Measurements from ENCODE around the gene ATG5.
"Not testable (repeated sequence)": the region's sequence is repeated elsewhere in the genome, so short reads cannot be mapped to it uniquely, and the experiment has no call there.

Gene ATG5

GRCh38 chr6:106257195-106257594 is 68.4 kb downstream of the ATG5 start:
- DNase-seq (ENCODE audit: low read depth in 2 of 2), result no peak

GRCh38 chr6:106256201-106256968 is 69.2 kb downstream of the ATG5 start:
- DNase-seq (ENCODE audit: low read depth in 2 of 2), result no peak

- DNase-seq (ENCODE audit: low read depth in 2 of 2), result no peak
These were observed 70.3 kb downstream of the ATG5 start for GRCh38 chr6:106255306-106255705.

GRCh38 chr6:106254636-106255035 is 70.9 kb downstream of the ATG5 start:
- DNase-seq (ENCODE audit: low read depth in 2 of 2), result no peak

- no peak for DNase-seq (ENCODE audit: low read depth in 2 of 2)
These were observed 71.8 kb downstream of the ATG5 start for GRCh38 chr6:106253731-106254130.

GRCh38 chr6:106253172-106253571 is 72.4 kb downstream of the ATG5 start:
- no peak for DNase-seq (ENCODE audit: low read depth in 2 of 2)

GRCh38 chr6:106252687-106253086 is 72.9 kb downstream of the ATG5 start:
- DNase-seq (ENCODE audit: low read depth in 2 of 2), result no peak

GRCh38 chr6:106251531-106252255 is 73.9 kb downstream of the ATG5 start:
- not testable (repeated sequence) for DNase-seq (ENCODE audit: low read depth in 2 of 2)

GRCh38 chr6:106250953-106251352 is 74.6 kb downstream of the ATG5 start:
- DNase-seq (ENCODE audit: low read depth in 2 of 2), result no peak

- DNase-seq (ENCODE audit: low read depth in 2 of 2), result no peak
These were observed 75.9 kb downstream of the ATG5 start for GRCh38 chr6:106249658-106250057.

GRCh38 chr6:106247733-106248132 is 77.8 kb downstream of the ATG5 start:
- DNase-seq (ENCODE audit: low read depth in 2 of 2), result no peak

- no peak for DNase-seq (ENCODE audit: low read depth in 2 of 2)
These were observed 78.3 kb downstream of the ATG5 start for GRCh38 chr6:106247293-106247692.

GRCh38 chr6:106244931-106245330 is 80.6 kb downstream of the ATG5 start:
- DNase-seq (ENCODE audit: low read depth in 2 of 2), result no peak

GRCh38 chr6:106244521-106244920 is 81.0 kb downstream of the ATG5 start:
- no peak for DNase-seq (ENCODE audit: low read depth in 2 of 2)

- DNase-seq (ENCODE audit: low read depth in 2 of 2), result no peak
These were observed 82.3 kb downstream of the ATG5 start for GRCh38 chr6:106243261-106243660.

- DNase-seq (ENCODE audit: low read depth in 2 of 2), result no peak
These were observed 84.1 kb downstream of the ATG5 start for GRCh38 chr6:106241498-106241897.

- no peak for DNase-seq (ENCODE audit: low read depth in 2 of 2)
These were observed 88.3 kb downstream of the ATG5 start for GRCh38 chr6:106237286-106237685.

GRCh38 chr6:106229876-106230445 is 95.6 kb downstream of the ATG5 start:
- DNase-seq (ENCODE audit: low read depth in 2 of 2), result not testable (repeated sequence)

GRCh38 chr6:106227612-106228507 is 97.7 kb downstream of the ATG5 start:
- no peak for DNase-seq (ENCODE audit: low read depth in 2 of 2)

- DNase-seq (ENCODE audit: low read depth in 2 of 2), result no peak
These were observed 98.9 kb downstream of the ATG5 start for GRCh38 chr6:106226676-106227075.

- DNase-seq (ENCODE audit: low read depth in 2 of 2), result no peak
These were observed 100.0 kb downstream of the ATG5 start for GRCh38 chr6:106225581-106225980.
